SU-DHL-6 (cell line): ENCODE results near the gene OLFM2.

Source experiments
- CTCF ChIP-seq: fragments of 200-600 bp; sonication (generic); IDR thresholded peaks from one replicate; pipeline ENCODE4 v1.5.1; 2017; ENCODE audit warnings: antibody characterized with exemption, mild to moderate bottlenecking, low read length, moderate library complexity; ENCODE audit not compliant: insufficient read depth, poor library complexity, severe bottlenecking
- EZH2phosphoT487 ChIP-seq: fragments of 200-600 bp; sonication (generic), shearing (Covaris generic); conservative IDR thresholded peaks from 2 replicates; pipeline ENCODE4 v1.6.1; 2018; ENCODE audit warnings: mild to moderate bottlenecking, antibody characterized with exemption, low read length, moderate library complexity, mixed read lengths

GRCh38 chr19:9839415-9839814 is 96.9 kb downstream of the OLFM2 start:
- no peak for TF ChIP-seq CTCF
- TF ChIP-seq EZH2phosphoT487, result no peak
